GM19351 (cell line): ENCODE data around the gene BDP1.
"Not testable (repeated sequence)": the region's sequence is repeated elsewhere in the genome, so short reads cannot be mapped to it uniquely, and the experiment has no call there.

ENCODE experiments used
- ATAC-seq: cut with Tn5 transposase; IDR thresholded peaks from one replicate; pipeline ENCODE4 v1.9.1; 2021; ENCODE audit warnings: mild to moderate bottlenecking, moderate library complexity; ENCODE audit not compliant: unreplicated experiment

BDP1 gene

GRCh38 chr5:71609916-71610315 lies 154.5 kb downstream of the BDP1 start:
- not testable (repeated sequence) for ATAC-seq

GRCh38 chr5:71615809-71616208 lies 160.4 kb downstream of the BDP1 start:
- ATAC-seq = no peak
